ENCODE results near the gene EBI3.
A peak's percentile ranks its signal among the peaks of the same experiment; 100 is the strongest.
"Not testable (repeated sequence)": the region's sequence is repeated elsewhere in the genome, so short reads cannot be mapped to it uniquely, and the experiment has no call there.

The EBI3 gene

GRCh38 chr19:4237510-4237909, 8.2 kb downstream of the EBI3 start:
- not testable (repeated sequence) for DNase-seq

DNA sequence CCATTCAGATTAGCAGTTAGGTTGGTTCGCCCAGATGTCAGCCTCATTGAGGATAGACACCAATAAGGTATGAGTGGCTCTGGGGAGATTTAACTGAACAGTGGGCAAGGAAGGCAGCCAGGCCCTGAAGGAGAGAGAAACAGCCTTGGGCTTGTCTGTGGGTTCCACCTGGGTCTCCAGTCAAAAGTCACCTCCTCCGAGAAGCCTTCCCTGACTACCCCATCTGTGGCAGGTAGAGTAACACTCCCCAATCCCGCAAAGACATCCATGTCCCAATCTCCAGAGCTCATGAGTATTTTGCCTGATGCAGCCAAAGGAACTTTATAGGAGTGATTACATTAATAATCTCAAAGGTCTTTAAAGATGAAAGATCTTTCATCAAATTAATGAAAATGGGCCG, 9.5 kb downstream of the EBI3 start:
- no peak for DNase-seq

GRCh38 chr19:4241824-4242430, 12.6 kb downstream of the EBI3 start:
- no peak for DNase-seq

DNA sequence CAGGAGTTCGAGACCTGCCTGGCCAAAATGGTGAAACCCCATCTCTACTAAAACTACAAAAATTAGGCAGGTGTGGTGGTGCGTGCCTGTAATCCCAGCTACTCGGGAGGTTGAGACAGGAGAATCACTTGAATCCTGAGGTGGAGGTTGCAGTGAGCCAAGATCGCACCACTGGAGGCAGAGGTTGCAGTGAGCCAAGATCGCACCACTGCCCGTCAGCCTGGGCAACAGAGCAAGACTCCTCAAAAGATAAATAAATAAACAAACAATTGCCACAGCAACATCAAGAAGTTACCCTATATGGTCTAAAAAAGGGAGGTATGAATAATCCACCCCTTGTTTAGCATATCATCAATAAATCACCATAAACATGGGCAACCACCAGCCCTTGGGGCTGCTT, 16.6 kb downstream of the EBI3 start:
- not testable (repeated sequence) for DNase-seq

DNA sequence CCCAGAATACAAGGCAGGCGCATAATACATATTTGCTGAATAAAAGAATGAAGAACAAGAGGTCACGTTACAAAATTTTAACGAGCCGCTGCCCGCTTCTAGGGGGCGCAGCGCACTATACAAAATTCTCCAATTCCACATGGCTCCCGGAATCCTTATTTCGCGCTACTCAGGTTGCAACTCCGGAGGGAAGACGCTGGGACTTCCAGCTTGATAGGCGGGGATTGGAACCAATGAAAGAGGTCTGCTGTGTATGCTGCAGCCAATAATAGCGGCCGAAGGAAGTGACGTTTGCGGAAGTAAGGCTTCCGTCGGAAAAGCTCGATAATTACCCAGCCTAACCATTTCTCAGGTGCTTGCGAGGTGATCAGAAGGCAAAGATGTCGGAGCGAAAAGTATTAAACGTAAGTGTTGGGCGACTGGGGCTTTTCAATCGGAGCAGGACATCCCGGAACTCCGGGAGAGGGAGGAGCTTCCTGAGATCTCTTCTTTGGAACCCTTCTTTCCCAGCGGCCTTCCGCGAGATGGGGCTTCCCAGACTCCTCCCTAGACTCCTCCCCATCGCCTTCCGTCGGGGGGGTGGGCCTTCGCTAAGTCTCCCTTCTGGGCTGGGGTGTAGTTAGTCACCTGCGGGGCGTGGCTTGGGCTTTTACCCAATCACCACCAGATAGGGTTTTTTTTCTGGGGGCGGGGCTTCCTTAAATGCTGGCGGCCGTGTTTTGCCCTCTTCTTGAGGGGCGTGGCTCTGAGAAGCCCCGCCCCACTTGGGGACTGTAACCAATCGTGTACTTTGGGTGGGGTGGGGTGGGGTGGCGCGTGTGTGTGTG, 17.7 kb downstream of the EBI3 start, which contains the start of gene YJU2:
Gene YJU2, plus strand, starts transcription at position 314 of the 827 bp plus-strand sequence. Its CDS starts 67 bp downstream, at position 381.
- DNase-seq: peak; percentile 99

GRCh38 chr19:4256563-4256962, 27.2 kb downstream of the EBI3 start:
- peak in 1 of 2 experiments; percentile 14 for DNase-seq

- DNase-seq: no peak
Measured at GRCh38 chr19:4257025-4257424, 27.7 kb downstream of the EBI3 start.

DNA sequence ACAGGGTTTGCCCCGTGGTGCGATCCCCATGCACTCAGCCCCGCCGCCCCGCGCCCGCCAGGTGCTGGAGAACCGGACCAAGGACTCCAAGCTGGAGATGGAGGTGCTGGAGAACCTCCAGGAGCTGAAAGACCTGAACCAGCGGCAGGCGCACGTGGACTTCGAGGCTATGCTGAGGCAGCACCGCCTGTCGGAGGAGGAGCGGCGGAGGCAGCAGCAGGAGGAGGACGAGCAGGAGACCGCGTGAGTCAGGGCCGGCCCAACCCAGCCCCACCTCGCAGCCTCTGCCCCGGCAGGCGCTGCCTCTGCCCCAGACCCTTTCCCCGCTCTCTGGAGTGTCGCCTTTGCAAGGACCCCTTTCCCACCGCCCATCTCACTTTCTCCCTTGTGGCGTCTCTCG, 28.9 kb downstream of the EBI3 start:
- no peak for DNase-seq

GRCh38 chr19:4260613-4261191, 31.4 kb downstream of the EBI3 start:
- peak; percentile 55 to 60 for DNase-seq

DNA sequence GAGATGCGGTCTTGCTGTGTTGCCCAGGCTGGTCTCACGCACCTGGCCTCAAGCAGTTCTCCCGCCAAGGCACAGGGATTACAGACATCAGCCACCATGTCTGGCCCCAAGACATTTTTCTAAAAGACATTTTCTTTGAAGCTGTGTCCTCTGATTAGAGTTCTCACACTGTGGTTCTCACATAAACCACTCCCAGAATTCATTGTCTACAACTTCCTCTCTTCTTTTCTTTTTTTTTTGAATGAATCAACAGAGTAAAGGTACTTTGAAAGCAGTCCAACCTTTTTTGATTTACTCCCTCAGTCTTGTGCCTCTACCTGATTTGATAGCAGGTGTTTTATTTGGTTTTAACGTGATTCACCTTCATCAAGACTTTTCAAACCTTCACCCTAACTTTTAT, 35.5 kb downstream of the EBI3 start:
- peak; percentile 5 to 8 for DNase-seq

- peak; percentile 40 to 41 for DNase-seq
Measured at GRCh38 chr19:4266253-4267000, 37.1 kb downstream of the EBI3 start.

GRCh38 chr19:4267101-4267900, 38.0 kb downstream of the EBI3 start:
- peak; percentile 77 to 80 for DNase-seq

DNA sequence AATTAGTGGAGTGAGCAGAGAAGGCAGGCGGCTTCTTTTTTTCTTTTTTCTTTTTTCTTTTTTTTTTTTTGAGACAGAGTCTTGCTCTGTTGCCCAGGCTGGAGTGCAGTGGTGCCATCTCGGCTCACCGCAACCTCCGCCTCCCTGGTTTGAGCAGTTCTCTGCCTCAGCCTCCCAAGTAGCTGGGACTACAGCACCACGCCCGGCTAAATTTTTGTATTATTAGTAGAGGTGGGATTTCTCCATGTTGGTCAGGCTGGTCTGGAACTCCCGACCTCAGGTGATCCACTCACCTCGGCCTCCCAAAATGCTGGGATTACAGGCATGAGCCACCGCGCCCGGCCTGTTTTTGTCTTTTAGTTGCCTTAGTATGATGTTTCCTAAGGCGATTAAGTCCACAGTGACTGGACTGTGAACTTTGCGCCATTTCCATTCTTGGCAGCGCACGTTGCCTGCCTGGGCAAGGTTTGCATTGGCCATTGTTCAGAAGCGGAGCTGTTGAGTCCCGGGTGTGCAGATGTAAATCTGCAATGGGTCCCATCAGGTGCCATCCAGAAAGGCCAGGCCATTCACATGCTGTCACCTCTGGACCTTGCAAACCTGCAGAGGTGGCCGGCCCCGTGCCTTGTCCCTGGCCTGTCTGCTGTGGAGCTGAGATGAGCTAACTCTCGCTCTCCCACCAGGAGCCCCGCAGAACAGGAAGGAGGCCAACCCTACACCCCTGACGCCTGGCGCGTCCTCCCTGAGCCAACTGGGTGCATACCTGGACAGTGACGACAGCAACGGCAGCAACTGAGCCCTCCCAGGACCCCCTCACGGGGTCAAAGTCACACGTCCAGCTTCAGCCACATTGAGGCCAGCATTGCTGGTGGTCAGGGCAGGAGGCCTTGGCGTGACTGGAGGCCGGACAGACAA, 38.8 kb downstream of the EBI3 start:
- DNase-seq: no peak

DNA sequence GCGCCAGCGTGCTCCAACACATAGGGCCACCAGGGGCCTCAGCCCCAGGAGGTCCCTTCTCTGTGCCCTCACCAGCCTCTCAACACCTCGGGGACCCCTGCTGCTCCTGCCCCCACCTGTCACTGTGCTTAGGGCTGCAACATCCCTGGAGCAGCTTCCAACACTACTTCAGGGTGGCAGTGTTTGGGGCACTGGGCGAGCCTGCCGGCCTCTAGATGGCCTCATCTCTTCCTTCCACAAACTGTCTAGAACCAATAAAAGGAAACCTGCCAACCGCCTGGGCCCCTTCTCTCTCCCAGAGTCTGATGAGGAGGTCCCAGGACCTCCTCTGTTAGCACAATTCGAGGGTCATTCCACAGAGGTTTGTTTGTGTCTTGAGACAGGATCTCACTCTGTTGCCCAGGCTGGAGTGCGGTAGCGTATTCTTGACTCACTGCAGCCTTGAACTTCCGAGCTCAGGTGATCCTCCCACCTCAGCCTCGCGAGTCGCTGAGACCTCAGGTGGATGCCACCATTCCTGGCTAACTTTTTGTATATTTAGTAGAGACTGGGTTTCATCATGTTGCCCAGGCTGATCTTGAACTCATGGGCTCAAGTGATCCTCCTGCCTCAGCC, 39.6 kb downstream of the EBI3 start:
- peak in 1 of 2 experiments; percentile 30 for DNase-seq

GRCh38 chr19:4272894-4273293, 43.6 kb downstream of the EBI3 start:
- DNase-seq: no peak

DNA sequence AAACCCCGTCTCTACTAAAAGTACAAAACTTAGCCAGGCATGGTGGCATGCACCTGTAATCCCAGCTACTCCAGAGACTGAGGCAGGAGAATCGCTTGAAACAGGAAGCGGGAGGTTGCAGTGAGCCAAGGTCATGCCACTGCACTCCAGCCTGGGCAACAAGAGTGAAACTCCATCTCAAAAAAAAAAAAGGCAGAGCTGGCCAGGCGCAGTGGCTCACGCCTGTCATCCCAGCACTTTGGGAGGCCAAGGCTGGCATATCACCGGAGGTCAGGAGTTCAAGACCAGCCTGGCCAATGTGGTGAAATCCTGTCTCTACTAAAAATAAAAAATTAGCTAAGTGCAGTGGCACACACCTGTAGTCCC, 45.0 kb downstream of the EBI3 start:
- DNase-seq: not testable (repeated sequence)

DNA sequence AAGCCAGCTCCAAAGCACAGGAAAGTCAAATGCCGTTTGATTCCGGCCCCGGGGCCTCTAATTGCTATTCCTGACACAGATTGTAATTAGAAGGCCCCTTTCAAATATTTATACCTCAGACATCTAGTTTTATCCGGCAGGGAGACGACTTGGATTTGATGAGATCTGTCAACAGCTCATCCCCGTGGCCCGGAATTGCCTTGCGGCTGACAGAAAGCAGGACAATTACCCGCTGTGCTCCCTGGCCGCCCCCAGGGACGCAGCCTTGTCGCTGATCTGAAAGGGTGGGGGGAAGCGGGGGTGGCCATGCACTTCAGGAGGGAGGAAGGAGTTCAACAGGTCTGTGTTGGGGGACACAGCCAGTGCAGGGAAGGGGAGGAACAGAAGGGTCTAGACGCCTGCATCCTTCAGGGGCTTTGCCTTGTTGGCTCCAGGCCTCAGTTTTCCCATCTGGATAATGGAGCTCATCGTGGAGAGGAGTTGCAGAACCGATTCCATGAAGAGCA, 47.9 kb downstream of the EBI3 start:
- DNase-seq: no peak

DNA sequence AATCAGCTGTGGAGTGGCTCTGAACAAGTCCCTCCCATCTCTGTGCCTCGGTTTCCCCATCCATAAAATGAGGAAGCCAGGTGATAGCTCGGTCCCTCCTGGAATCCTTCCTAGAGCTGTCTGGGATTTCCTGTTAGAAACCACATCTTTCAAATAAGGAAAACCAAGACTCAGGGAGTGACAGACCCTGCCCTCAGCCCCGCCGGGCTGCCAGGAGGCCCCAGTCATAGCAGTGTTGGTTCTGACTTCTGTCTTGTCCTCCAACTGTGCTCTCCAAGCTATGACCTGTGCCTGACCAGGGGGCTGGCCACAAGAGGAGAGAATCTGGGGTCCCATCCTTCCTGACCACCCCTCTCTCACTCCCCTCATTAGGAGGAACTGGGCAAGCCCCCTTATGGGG, 48.7 kb downstream of the EBI3 start:
- no peak for DNase-seq

- no peak for DNase-seq
Measured at GRCh38 chr19:4278419-4279266, 49.3 kb downstream of the EBI3 start, which contains the start of gene SHD. TSS of gene SHD (plus strand) at chr19:4279266. CDS start at chr19:4280064, 798 bp downstream.

DNA sequence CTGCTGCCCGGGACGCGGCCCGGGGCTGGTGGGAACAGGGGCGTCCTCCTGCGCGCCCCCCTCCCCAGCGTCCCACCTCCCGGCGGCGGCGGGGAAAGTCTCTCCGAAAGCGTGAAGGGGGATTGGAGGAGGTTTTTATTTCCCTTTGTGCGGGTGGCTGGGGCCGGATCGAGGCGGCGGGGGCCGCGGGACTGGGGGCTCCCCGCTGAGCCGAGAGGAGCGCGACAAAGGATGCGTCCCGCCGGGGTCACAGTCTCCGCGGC, 49.9 kb downstream of the EBI3 start:
- no peak for DNase-seq

Measured in Kasumi-1 (cell line).